ENCODE measurements around the gene ZNF688. TPM values are rescaled to one million over a fixed set of nuclear protein-coding genes. Genes with fewer than 3 reads are reported as not detected.

Gene ZNF688
- total and polyA plus RNA-seq, 2 of the 8 experiments (the other 6 are each of a cell fraction or from before 2014, with no cell fraction given), result 2.7 to 3.5 TPM

GRCh38 chr16:30559690-30560089 is 11.8 kb downstream of the ZNF688 start:
- Histone ChIP-seq H3K4me2 (ENCODE audit: insufficient read depth in 1 of 2, low read depth in 2 of 2, low read length in 2 of 2) (no peak overlapping the region), H2BK120ac (replicated peaks; ENCODE audit: low read depth, low read length) (no peak overlapping the region), H3K23me2 (ENCODE audit: low read depth, low read length) (peaks cover 7% of the 10 kb centered on the region; the same call in 1 of the 2 replicates), H3K18ac (ENCODE audit: extremely low read depth, low read length) (no peak overlapping the region), H3K56ac (replicated peaks; ENCODE audit: insufficient read length, low read depth, low read length) (no peak overlapping the region), H4K91ac (replicated peaks; ENCODE audit: insufficient read length, low read length) (no peak overlapping the region), H3K4me1 (replicated peaks in 1 of 4; ENCODE audit: control insufficient read depth in 3 of 4, insufficient read depth in 4 of 4, low read length in 3 of 4) (peaks cover 0 to 5% (median 2%) of the 10 kb centered on the region in 4 experiments; a peak in 2 of 7 replicates), H4K8ac (ENCODE audit: extremely low read depth, insufficient read depth, low read length) (no peak overlapping the region), H3K79me1 (ENCODE audit: low read depth, low read length) (no peaks in the 10 kb centered on the region), H2AFZ (ENCODE audit: low read length) (no peak overlapping the region), H3K79me2 (ENCODE audit: control insufficient read depth in 1 of 2, insufficient read depth in 2 of 2, low read length in 2 of 2) (no peaks in the 10 kb centered on the region), H2BK5ac (ENCODE audit: low read depth, low read length) (no peak overlapping the region), H3K27ac (ENCODE audit: low read depth, low read length) (no peak overlapping the region), H2BK12ac (ENCODE audit: low read depth, low read length) (no peak overlapping the region), H2AK5ac (ENCODE audit: low read depth, low read length) (no peak overlapping the region), H3K4me3 (ENCODE audit: extremely low read depth in 1 of 4, insufficient read depth in 2 of 4, low read depth in 3 of 4, low read length in 4 of 4) (no peak overlapping the region), H2BK20ac (ENCODE audit: low read length) (no peak overlapping the region), H3K36me3 (ENCODE audit: control insufficient read depth in 2 of 4, insufficient read depth in 4 of 4, low read length in 3 of 4) (peaks cover 0 to 8% (median 5%) of the 10 kb centered on the region in 4 experiments; a peak in 4 of 8 replicates), H3K9me3 (ENCODE audit: insufficient read depth in 2 of 2, low read depth in 1 of 2, low read length in 1 of 2) (no peaks in the 10 kb centered on the region), H4K20me1 (replicated peaks in 1 of 2; ENCODE audit: control insufficient read depth in 1 of 2, insufficient read depth in 2 of 2, low read length in 2 of 2) (peaks cover 0 to 4% of the 10 kb centered on the region in 2 experiments), H3K23ac (ENCODE audit: insufficient read length) (no peak overlapping the region), H4K5ac (ENCODE audit: insufficient read length, low read depth, low read length) (no peak overlapping the region), H3K27me3 (replicated peaks in 1 of 4; ENCODE audit: control insufficient read depth in 3 of 4, extremely low read depth in 1 of 4, insufficient read depth in 3 of 4, low read length in 3 of 4) (peaks cover 0 to 3% (median 1%) of the 10 kb centered on the region in 4 experiments; a peak in 1 of 7 replicates), H3K9ac (replicated peaks in 1 of 4; ENCODE audit: extremely low read depth in 1 of 4, low read depth in 3 of 4, low read length in 3 of 4) (no peak overlapping the region), H3K4ac (replicated peaks; ENCODE audit: insufficient read length, low read depth, low read length) (no peak overlapping the region), H3K14ac (ENCODE audit: insufficient read length) (no peak overlapping the region), H2BK15ac (ENCODE audit: low read length) (no peak overlapping the region)
- ChIA-PET CTCF (ENCODE audit: partially characterized antibody) (interaction anchor here (1.5 to 3.1 kb wide), 4 partner anchors 18 to 110 kb away, joined by 6 to 16 read pairs (median 9); partner anchors contain the start of gene ZNF785), POLR2A (ENCODE audit: partially characterized antibody) (interaction anchor here (2.1 to 8.4 kb wide), 5 partner anchors 8 to 46 kb away, joined by 4 to 121 read pairs (median 20); partner anchors contain the start of genes ZNF688 and ZNF747)
- FAIRE-seq, result no peak
- 89% methylated on average over 6 of the region's 6 CpGs; no CpG with 5 or more reads in 1 of the 2 experiments for WGBS, 2 experiments (ENCODE audit: extremely low coverage in 1 of 2, insufficient coverage in 1 of 2, insufficient read length in 1 of 2, insufficient replicate concordance in 2 of 2, low coverage in 1 of 2, low lambda C conversion rate in 2 of 2, missing lambda C conversion rate in 1 of 2)
- DNase-seq (ENCODE audit: low read depth in 1 of 2, low spot score in 2 of 2), result no peak
- TF ChIP-seq KDM5A (IDR thresholded peaks at IDR 0.05; ENCODE audit: low read length), result no peak
- TF ChIP-seq RFX5 (IDR thresholded peaks at IDR 0.05; ENCODE audit: borderline replicate concordance, low read depth, low read length), result no peak
- no peak for TF ChIP-seq RNF2 (IDR thresholded peaks at IDR 0.05; ENCODE audit: borderline replicate concordance, low read depth, low read length, missing control alignments, poor library complexity, severe bottlenecking)
- no peak for TF ChIP-seq KDM4A (IDR thresholded peaks at IDR 0.05; ENCODE audit: low read depth, low read length, severe bottlenecking)
- TF ChIP-seq SRF (IDR thresholded peaks at IDR 0.05; ENCODE audit: low read depth, low read length), result no peak
- no peak for TF ChIP-seq JUND (IDR thresholded peaks at IDR 0.05; ENCODE audit: low read length)
- no peak for TF ChIP-seq EZH2 (IDR thresholded peaks at IDR 0.05; ENCODE audit: low read depth, low read length, severe bottlenecking)
- TF ChIP-seq JUN (IDR thresholded peaks at IDR 0.05; ENCODE audit: low read depth, low read length), result no peak
- TF ChIP-seq SIRT6 (IDR thresholded peaks at IDR 0.05; ENCODE audit: low read length), result no peak
- no peak for TF ChIP-seq CTCF (IDR thresholded peaks at IDR 0.05; ENCODE audit: control extremely low read depth in 1 of 3, insufficient read depth in 1 of 3, low read depth in 1 of 3, low read length in 3 of 3)

Data from H1 (cell line).